ENCODE measurements around the gene MEX3A. TPM values are rescaled to one million over a fixed set of nuclear protein-coding genes. Genes with fewer than 3 reads are reported as not detected.

The MEX3A gene
- total RNA-seq, 2 experiments from 2014 or later, result 5.3 TPM

GRCh38 chr1:156090138-156090839, 8.0 kb upstream of the MEX3A start:
- intact Hi-C loops (cut with micrococcal nuclease; ENCODE audit: unreplicated experiment), result loop anchor here (1.0 to 5.0 kb wide), 3 partner anchors 40 to 137 kb away; partner anchors contain the start of gene PMF1
- H2AFZ ChIP-seq (ENCODE audit: low read length), result peak overlapping the region; percentile 3; the same call in 1 of the 2 replicates
- H3K4me2 ChIP-seq (ENCODE audit: low read length), result peak overlapping the region; percentile 73

GRCh38 chr1:156089704-156090103, 7.4 kb upstream of the MEX3A start:
- BruUV-seq (replicated peaks), result no TSS peak
- peak overlapping the region; percentile 37 for H3K4me3 ChIP-seq (ENCODE audit: low read depth, low read length, poor library complexity, severe bottlenecking)
- no peaks in the 10 kb centered on the region for H3K9me2 ChIP-seq (ENCODE audit: insufficient read depth, low read length)
- H2AFZ ChIP-seq (ENCODE audit: low read length), result peak overlapping the region; percentile 3; the same call in 1 of the 2 replicates
- peaks cover 17% of the 10 kb centered on the region for H3K4me1 ChIP-seq (ENCODE audit: insufficient read depth, low read length, poor library complexity, severe bottlenecking)
- intact Hi-C loops (cut with micrococcal nuclease; ENCODE audit: unreplicated experiment), result loop anchor here (1.0 to 5.0 kb wide), 3 partner anchors 41 to 138 kb away; partner anchors contain the start of gene PMF1
- no peaks in the 10 kb centered on the region for H3K36me3 ChIP-seq (ENCODE audit: insufficient read depth, low read length)
- peak overlapping the region; percentile 73 for H3K4me2 ChIP-seq (ENCODE audit: low read length)
- CTCF ChIA-PET (ENCODE audit: unreplicated experiment), result interaction anchor here (0.6 to 1.0 kb wide), 2 partner anchors 38 to 206 kb away, joined by 3 to 8 read pairs; no protein-coding TSS in a partner anchor
- POLR2A ChIA-PET, result interaction anchor here (0.7 to 1.8 kb wide), 4 partner anchors 38 to 861 kb away, joined by 3 to 5 read pairs (median 4); partner anchors contain the start of gene SMG5
- H3K9me3 ChIP-seq (ENCODE audit: low read length), result no peaks in the 10 kb centered on the region
- H3K27ac ChIP-seq (ENCODE audit: low read depth, low read length, poor library complexity, severe bottlenecking), result no peak overlapping the region
- H3K79me2 ChIP-seq (ENCODE audit: insufficient read depth, low read depth, low read length), result no peaks in the 10 kb centered on the region
- TF ChIP-seq, protein P1, sequence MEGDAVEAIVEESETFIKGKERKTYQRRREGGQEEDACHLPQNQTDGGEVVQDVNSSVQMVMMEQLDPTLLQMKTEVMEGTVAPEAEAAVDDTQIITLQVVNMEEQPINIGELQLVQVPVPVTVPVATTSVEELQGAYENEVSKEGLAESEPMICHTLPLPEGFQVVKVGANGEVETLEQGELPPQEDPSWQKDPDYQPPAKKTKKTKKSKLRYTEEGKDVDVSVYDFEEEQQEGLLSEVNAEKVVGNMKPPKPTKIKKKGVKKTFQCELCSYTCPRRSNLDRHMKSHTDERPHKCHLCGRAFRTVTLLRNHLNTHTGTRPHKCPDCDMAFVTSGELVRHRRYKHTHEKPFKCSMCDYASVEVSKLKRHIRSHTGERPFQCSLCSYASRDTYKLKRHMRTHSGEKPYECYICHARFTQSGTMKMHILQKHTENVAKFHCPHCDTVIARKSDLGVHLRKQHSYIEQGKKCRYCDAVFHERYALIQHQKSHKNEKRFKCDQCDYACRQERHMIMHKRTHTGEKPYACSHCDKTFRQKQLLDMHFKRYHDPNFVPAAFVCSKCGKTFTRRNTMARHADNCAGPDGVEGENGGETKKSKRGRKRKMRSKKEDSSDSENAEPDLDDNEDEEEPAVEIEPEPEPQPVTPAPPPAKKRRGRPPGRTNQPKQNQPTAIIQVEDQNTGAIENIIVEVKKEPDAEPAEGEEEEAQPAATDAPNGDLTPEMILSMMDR (conservative IDR thresholded peaks at IDR 0.05; ENCODE audit: low read length), result no peak
- TF ChIP-seq EZH2phosphoT487 (IDR thresholded peaks at IDR 0.05; ENCODE audit: borderline replicate concordance, low read depth, low read length), result no peak
- no peaks in the 10 kb centered on the region for H4K20me1 ChIP-seq (ENCODE audit: insufficient read depth, low read length)
- DNase-seq (ENCODE audit: low spot score), result peak; percentile 77

More at GRCh38 chr1:156090138-156090839, 8.0 kb upstream of the MEX3A start:
- ChIA-PET CTCF (ENCODE audit: unreplicated experiment) (interaction anchor here (0.6 to 1.0 kb wide), 3 partner anchors 36 to 206 kb away, joined by 3 to 8 read pairs (median 5); no protein-coding TSS in a partner anchor), POLR2A (interaction anchor here (1.0 to 1.8 kb wide), 3 partner anchors 38 to 273 kb away, joined by 3 to 5 read pairs (median 4); partner anchors contain the start of gene SMG5)
- Histone ChIP-seq H3K4me3 (ENCODE audit: low read depth, low read length, poor library complexity, severe bottlenecking) (peak overlapping the region; percentile 37), H4K20me1 (ENCODE audit: insufficient read depth, low read length) (no peaks in the 10 kb centered on the region), H3K36me3 (ENCODE audit: insufficient read depth, low read length) (no peaks in the 10 kb centered on the region), H3K9me2 (ENCODE audit: insufficient read depth, low read length) (no peaks in the 10 kb centered on the region), H3K27ac (ENCODE audit: low read depth, low read length, poor library complexity, severe bottlenecking) (peak overlapping the region; percentile 3), H3K4me1 (ENCODE audit: insufficient read depth, low read length, poor library complexity, severe bottlenecking) (peaks cover 15% of the 10 kb centered on the region), H3K79me2 (ENCODE audit: insufficient read depth, low read depth, low read length) (no peaks in the 10 kb centered on the region), H3K9me3 (ENCODE audit: low read length) (no peaks in the 10 kb centered on the region)
- DNase-seq (ENCODE audit: low spot score), result no peak
- no peak for TF ChIP-seq EZH2phosphoT487 (IDR thresholded peaks at IDR 0.05; ENCODE audit: borderline replicate concordance, low read depth, low read length)
- TF ChIP-seq, protein P1 (conservative IDR thresholded peaks at IDR 0.05; ENCODE audit: low read length), result no peak
- BruUV-seq (replicated peaks), result no TSS peak

DNA sequence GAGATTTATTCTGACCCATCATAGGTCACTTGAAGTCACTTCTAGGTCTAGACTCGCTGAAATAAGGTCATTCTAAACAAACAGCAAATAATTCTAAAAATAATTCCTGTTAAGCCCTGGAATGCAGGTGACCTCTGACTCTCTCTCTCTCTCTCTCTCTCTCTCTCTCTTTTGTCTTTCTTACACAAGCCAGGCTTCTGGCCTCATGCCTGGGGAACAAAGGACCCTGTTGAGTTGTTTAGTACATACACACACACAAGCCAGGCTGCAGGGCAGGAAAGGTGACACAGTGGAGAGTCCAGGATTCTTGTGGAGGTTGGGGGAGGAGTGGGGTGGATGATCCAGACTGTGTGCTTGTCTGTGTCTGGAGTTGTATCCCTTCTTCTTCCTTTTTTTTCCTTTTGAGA, 4.0 kb upstream of the MEX3A start:
- Histone ChIP-seq H3K9me3 (ENCODE audit: low read length) (no peaks in the 10 kb centered on the region), H3K4me1 (ENCODE audit: insufficient read depth, low read length, poor library complexity, severe bottlenecking) (peaks cover 36% of the 10 kb centered on the region), H3K4me3 (ENCODE audit: low read depth, low read length, poor library complexity, severe bottlenecking) (no peak overlapping the region), H3K79me2 (ENCODE audit: insufficient read depth, low read depth, low read length) (no peaks in the 10 kb centered on the region), H3K27ac (ENCODE audit: low read depth, low read length, poor library complexity, severe bottlenecking) (no peak overlapping the region), H2AFZ (ENCODE audit: low read length) (no peak overlapping the region), H3K9me2 (ENCODE audit: insufficient read depth, low read length) (no peaks in the 10 kb centered on the region), H4K20me1 (ENCODE audit: insufficient read depth, low read length) (no peaks in the 10 kb centered on the region), H3K4me2 (ENCODE audit: low read length) (no peak overlapping the region), H3K36me3 (ENCODE audit: insufficient read depth, low read length) (no peaks in the 10 kb centered on the region)
- no TSS peak for BruUV-seq (replicated peaks)
- TF ChIP-seq, protein P1 (conservative IDR thresholded peaks at IDR 0.05; ENCODE audit: low read length), result no peak
- TF ChIP-seq EZH2phosphoT487 (IDR thresholded peaks at IDR 0.05; ENCODE audit: borderline replicate concordance, low read depth, low read length), result no peak
- POLR2A ChIA-PET, result no interaction called here
- no peak for DNase-seq (ENCODE audit: low spot score)
- CTCF ChIA-PET (ENCODE audit: unreplicated experiment), result no interaction called here
- intact Hi-C loops (cut with micrococcal nuclease; ENCODE audit: unreplicated experiment), result no loop called here

All from OCI-LY7 (cell line).